UCSD-AML1 (cell line): ENCODE data around the gene PCNA.
"Not testable (repeated sequence)": the region's sequence is repeated elsewhere in the genome, so short reads cannot be mapped to it uniquely, and the experiment has no call there.

Experiments used
- DNase-seq: peaks from one replicate; lab custom pipeline; 2025; ENCODE audit not compliant: unreplicated experiment; lab: John Stamatoyannopoulos, UW

The PCNA gene

DNA sequence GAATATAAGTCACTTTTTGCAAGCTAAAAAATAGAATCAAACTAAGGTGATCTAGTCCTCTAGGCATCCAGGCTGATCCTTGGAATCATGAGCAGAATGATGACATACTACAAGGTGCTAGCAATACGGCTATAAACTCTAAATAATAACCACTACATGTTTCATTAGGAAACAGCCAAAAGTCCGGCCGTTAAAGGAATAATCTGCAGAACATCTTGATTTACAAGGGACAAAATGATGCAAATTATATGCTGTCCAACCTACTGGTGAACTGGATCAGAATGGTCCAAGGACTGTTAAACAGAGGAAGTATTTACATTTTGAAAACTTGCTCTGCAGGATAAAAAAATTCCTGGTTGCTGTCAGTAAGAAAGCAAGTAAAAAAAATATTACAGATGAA, 19.8 kb downstream of the PCNA start:
- not testable (repeated sequence) for DNase-seq

DNA sequence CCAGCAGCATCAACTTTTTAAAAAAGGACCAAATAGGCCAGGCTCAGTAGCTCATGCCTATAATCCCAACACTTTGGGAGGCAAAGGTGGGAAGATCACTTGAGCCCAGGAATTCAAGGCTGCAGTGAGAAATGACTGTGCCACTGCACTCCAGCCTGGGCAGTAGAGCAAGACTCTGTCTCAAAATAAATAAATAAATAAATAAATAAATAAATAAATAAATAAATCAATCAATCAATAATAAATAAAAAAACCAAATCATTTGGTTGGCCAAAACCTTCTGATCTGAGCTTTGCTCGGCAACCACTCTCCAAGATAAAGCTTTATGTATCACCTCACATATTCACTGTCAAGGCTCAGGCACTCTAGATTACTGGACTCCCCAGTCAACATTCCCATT, 20.7 kb downstream of the PCNA start:
- not testable (repeated sequence) for DNase-seq

DNA sequence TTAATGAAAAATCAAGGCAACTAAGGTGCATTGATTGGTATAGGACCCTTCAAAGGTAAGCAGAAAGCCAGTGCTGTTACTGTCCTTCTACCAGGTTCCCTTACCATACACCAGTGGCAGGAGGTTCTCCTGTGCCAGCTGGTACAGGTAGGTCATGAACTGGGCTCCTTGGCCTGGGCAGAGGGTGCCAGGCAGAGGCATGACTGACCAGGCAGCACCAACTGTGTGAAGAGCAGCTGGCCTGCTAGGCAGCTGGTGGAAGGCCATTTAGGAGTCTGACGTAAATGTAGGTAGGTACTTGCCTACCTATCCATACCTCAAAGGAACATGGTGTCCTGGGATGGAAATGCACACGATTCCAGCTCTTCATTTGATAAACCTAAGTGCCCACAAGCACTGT, 23.3 kb downstream of the PCNA start:
- DNase-seq, result no peak

DNA sequence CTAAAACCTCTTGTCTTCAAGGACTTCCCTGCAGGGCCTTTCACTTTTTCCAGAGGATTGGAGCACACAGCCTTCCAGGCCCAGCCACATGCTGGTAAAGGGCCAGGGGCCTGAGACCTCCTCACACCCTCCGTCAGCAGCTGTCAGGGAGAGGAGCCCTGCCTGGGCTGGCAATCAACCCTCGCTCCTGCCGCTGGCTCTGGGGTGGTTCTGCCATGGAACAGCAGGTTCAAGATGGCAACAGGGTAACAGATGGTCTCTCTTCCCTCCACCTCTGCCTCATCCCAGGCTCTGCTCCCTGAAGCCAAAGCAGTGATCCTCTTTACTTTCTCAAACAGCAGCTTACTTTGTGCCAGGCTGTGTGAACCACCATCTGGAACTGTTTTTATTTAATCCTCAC, 23.8 kb downstream of the PCNA start:
- DNase-seq, result no peak

DNA sequence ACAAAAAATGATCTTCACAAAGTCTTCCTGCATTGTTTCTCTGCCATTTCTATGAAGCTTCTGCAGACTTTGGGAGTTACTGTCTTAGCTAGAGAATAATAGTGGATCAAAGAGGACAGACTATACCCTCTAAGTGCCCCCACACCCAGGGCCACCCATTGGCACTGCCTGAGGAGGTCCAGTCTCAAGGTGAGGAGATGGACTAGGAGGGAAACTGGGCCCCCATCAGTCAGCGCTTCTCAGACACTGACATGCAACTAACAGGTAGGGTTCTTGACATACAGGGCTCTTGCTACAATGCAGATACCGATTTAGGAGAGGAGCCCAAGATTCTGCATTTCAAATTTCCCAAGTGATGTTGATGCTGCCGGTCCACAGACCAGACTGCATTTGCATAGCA, 24.3 kb downstream of the PCNA start:
- no peak for DNase-seq

DNA sequence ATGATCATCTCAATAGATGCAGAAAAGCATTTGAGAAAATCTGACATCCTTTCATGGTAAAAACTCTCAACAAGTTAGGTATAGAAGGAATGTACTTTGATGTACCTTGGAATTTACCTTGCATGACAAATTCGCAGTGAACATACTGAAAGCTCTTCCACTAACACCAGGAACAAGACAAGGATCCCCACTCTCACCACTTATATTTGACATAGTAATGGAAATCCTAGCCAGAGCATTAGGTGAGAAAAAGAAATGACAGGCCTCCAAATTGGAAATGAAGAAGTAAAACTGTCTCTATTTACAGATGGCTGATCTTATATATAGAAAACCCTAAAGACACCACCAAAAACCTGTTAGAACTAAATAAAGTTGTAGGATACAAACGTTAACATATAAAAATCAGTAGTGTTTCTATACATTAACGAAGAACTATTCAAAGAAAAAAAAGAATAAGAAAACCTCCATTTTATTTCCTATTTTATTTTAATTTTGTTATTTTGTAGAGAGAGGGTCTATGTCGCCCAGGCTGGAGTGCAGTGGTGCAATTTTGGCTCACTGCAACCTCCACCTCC, 26.9 kb downstream of the PCNA start:
- DNase-seq, result no peak

DNA sequence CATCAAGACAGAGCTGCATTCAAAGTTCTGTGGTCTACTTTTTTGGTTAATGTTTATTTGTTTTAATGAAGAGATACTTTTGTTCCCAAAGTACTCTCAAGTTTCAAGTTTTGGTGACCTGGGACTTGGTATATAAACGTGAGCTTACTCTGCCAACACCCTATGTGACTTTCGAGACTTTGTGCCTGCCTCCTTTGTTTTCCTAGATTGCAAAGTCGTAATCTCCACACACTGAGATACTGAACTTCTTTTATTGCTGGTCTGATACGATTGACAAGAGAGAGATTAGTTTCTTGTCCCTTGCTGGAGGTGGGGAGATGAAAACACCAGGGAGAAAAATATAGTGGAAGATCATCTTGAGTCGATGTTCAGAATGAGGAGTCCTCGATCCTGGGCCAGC, 27.9 kb downstream of the PCNA start:
- DNase-seq, result no peak

DNA sequence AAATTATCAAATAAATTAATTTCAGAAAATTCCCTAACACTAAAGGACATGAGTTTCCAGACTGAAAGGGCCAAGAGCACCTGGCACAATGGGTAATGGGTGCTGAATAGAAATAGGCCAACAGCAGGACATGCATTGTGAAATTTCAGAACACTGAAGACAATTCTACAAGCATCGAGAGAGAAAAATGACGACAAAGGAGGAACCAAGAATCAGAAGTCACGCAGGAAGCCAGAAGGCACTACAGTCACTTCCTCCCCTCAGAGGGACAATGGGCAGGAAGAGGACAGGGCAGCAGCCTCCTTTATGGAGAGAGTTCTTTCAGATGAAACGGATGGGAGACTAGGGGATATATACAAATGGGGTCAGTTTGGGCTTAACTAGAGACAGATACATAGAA, 29.6 kb downstream of the PCNA start:
- peak; percentile 33 for DNase-seq

DNA sequence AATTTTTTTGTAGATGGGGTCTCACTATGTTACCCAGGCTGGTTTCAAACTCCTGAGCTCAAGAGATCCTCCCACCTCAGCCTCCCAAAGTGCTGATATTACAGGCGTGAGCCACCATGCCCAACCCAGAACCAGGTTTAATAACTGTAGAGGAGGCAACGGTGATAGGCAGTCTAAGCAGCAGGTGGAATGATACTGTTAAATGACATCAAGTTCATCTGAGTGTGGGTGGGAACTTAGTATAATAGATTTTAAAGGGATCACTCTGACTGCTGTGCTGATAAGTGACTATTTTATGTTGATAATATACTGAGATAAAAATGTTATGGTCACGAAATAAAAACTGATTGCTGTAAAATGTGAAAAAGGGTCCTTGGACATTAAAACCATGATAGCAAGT, 31.1 kb downstream of the PCNA start:
- DNase-seq, result no peak

DNA sequence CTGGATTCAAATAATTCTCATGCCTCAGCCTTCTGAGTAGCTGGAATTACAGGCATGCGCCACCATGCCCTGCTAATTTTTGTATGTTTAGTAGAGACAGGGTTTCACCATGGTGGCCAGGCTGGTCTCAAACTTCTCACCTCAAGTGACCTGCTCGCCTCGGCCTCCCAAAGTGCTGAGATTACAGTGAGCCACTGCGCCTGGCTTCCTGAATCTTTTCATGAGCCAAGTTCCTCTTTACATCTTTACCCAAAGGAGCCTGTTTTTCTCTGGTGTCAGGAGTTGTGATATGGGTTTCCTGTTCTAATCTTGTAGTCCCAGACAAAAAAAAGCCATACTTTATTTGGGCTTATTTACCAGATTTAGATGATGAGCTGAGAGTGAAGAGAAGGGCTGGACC, 34.4 kb downstream of the PCNA start:
- DNase-seq, result peak; percentile 23

DNA sequence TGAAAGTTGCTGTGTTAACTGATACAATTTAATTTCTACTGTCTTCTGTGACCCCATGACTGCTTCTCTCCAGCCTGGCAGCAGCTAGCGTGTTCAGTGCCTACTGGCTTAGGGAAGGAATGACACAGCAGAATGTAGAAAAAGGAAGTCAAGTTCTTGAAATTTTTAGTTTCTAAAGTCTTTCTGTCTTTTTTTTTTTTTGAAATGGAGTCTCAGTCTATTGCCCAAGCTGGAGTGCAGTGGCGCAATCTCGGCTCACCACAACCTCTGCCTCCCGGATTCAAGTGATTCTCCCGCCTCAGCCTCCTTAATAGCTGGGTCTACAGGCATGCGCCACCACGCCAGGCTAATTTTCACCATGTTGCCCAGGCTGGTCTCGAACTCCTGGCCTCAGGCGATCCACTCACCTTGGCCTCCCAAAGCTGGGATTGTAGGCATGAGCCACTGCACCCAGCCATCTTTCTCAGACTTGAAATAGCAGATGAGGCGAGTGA, 39.3 kb downstream of the PCNA start:
- peak; percentile 36 for DNase-seq

DNA sequence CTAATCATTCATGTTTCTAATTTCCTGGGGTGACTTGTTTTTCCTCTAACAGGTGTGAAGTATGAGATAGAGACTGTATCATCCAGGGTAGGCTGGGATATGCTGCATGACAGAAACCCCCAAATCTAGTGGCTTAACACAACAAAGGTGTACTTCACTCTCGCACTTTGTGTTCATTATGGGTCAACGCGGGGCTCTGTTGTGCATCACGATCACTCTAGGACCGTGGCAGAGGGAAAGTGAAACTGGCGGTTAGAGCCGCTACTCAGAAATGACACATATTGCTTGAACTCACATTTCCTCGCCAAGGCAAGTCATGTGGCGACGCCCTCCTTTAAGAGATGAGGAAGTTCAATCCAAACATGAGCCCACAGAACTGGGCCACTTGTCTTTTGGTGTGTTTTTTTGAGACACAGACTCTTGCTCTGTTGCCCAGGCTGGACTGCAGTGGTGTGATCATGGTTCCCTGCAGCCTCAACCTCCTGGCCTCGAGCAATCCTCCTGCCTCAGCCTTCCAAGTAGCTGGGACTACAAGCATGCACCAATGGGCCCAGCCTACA, 41.3 kb downstream of the PCNA start:
- peak; percentile 68 for DNase-seq

DNA sequence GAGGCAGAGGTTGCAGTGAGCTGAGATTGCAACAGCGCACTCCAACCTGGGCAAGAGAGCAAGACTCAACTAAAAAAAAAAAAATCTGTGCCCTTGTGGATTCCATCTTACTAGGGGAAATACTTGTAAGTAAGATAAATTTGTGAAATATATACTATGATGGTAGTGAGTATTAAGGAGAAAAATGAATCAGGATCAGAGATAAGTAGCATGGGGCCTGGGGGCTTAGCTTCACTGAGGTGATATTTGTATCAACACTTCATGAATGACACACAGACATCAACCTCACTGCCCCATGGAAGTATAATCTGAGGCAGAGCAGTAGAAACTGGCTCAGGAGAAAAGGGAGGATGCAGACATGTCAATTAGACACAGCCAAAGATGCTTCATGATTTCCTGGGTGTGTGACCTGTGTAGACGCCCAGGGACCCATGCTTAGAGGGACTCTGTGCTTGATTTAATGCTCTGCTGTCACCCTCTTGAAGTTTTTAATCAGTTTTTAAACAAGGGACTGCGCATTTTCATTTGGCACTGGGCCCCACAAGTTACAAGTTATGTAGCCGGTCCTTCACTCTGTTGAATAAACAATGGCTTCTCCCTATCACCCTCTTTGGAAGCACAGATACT, 41.9 kb downstream of the PCNA start:
- DNase-seq, result no peak

DNA sequence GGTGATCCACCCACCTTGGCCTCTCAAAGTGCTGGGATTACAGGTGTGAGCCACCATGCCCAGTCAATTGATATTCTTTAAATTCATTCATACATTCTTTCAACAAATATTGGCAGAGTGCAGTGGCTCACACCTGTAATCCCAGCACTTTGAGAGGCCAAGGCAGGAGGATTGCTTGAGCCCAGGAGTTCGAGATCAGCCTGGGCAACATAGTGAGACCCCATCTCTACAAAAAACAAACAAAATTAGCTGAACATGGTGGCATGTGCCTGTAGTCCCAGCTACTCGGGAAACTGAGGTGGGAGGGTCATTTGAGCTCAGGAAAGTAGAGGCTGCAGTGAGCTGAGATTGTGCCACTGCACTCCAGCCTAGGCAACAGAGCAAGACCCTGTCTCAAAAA, 42.8 kb downstream of the PCNA start:
- not testable (repeated sequence) for DNase-seq

DNA sequence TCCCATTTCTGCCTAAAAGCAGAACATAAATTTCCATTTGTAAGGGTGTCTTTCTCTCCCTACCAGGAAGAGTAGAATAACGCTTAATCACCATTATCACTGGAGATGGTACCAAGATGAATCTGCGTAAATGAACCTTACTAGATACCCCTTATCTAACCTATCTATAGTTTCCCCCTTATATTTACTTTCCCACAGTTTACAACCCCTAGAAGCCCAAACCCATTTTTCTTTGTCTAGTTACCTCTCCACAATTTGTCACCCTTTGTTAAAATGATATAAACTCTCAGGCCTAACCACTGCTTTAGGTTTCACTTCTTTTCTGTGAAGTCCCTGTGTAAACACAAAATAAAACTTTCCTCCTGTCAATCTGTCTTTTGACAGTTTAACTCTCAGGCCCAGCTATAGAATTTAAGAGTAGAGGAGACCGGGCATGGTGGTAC, 45.5 kb downstream of the PCNA start:
- DNase-seq, result no peak

DNA sequence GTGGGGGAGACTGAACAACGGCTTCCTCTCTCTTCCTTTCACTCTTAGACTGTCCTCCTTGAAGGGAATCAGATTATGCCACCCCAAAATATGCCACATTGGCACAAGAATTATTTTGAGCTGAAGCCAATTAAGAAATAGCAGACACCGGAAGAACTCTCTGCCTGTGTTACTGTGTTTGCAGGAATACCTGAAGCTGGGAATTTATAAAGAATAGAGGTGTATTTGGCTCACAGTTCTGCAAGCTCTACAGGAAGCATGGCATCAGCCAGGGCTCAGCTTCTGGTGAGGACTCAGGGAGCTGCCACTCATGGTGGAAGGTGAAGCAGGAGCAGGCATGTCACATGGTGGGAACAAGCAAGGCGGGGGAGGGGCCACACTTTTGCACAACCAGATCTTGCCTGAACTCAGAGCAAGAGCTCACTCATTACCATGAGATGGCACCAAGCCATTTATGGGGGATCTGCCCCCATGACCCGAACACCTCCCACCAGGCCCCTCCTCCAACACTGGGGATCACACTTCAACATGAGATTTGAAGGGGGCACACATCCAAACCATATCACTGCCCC, 46.0 kb downstream of the PCNA start:
- peak; percentile 24 for DNase-seq

DNA sequence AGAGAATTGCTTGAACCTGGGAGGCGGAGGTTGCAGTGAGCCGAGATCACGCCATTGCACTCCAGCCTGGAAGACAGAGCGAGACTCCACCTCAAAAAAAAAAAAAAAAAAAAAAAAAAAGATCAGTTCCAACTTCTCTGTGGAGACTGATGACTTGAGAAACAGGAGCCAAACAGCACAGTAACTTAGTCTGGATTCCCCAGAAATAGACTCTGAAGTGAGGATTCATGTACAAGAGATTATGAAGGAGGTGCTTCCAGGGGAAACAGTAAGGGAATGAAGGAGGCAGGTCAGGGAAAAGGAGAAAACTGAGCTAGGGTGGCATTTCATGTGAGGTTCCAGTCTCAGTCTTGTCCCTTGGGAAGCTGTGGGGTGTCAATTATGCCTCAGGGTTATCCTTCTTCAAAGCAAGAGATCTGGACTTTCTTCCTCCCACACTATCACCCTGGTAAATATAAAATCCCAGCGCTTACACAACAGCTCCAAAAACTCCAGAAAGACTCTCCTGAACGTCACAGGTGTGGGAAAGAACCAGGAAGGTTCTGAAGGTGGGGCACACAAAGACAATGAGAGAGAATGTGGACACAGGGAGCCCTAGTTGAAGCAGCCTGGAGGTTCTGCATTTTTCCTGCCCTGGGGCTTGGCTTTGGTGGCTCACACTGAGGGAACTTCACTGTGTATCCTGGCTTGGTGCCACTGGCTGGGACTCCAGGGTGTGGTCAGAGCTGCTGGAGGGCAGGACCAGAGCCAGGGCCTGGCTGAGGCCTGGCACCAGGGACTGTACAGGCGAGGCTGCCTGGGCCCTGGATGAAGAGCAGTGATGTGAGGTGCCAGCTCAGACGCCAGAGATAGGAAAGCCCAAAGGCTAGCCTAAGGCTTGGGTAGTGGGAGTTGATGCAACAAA, 46.8 kb downstream of the PCNA start:
- DNase-seq, result peak; percentile 49

DNA sequence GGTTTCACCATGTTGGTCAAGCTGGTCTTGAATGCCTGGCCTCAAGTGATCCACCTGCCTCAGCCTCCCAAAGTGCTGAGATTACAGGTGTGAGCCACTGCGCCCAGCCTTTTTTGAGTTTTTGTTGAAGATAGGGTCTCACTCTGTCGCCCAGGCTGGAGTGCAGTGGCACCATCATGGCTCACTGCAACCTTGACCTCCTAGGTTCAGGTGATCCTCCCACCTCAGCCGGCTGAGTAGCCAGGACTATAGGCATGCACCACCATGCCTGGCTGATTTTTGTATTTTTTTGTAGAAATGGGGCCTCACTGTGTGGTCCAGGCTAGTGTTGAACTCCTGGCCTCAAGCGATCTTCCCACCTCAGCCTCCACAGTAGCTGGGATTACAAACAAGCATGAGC, 47.8 kb downstream of the PCNA start:
- DNase-seq, result not testable (repeated sequence)

DNA sequence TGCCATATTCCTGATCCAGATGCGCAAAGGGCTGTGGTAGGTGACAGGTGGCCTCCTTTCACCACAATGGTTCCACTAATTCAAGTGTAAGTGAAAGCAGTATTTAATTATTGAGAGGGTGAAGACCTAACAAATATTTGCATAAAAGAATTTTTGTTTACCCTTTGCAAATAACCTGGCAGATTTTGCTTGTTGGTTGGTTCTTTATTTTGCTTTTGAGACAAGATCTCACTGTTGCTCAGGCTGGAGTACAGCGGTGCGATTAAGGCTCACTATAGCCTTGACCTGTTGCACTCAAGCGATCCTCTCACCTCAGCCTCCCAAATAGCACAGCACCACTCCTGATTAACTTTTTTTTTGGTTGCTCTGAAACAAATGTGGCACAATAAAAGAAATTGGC, 49.2 kb downstream of the PCNA start:
- no peak for DNase-seq

DNA sequence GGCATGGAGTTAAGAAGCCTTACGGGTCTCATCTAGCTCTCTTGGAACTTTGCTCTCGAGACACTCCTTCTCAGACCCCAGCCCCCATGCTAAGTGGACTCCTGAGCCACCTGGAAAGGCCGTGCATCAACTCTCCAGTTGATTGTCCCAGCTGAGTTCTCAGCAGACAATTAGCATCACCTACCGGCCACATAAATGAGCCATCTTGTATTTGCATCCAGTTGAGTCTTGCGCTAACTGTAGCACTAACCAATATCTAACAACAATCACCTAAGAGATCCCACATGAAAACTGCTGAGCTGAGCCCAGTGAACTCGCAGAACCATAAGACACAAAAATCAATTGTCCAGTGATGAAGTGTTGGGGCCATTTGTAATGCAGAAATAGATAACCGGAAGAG, 49.7 kb downstream of the PCNA start:
- no peak for DNase-seq

DNA sequence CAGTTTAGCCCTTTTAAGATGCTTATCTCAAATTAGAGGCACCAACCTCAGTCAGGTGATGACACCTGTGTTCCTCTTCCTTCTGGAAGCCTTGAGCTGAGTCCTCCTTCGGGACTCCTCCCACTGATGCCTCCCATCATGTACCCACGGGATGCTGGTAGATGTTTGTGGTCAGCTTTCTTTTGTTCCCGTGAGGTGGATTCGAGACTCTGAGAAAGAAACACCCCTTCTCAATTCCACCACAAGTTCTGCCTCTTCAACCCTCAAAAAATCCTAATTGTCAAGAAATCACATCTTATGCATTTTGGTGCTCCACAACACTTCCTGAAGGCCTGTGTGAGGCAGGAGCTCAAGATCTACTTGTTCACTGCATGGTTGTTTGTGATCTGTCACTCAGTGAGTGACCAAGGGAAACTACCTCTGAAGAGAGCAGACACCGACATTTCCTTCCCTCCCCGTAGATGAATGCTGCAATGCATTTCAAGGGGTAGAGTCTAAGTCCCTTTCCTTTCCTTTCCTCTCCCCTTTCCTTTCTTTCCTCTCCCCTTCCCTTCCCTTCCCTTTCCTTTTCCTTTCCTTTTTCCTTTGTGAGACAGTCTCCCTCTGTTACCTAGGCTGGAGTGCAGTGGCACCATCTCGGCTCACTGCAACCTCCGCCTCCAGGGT, 50.5 kb downstream of the PCNA start:
- peak; percentile 13 for DNase-seq
